GM19395 (cell line): ENCODE results near the gene ZNF362.
"Not testable (repeated sequence)": the region's sequence is repeated elsewhere in the genome, so short reads cannot be mapped to it uniquely, and the experiment has no call there.

Experiments
- ATAC-seq: cut with Tn5 transposase; IDR thresholded peaks from one replicate; pipeline ENCODE4 v1.9.1; 2021; ENCODE audit warnings: mild to moderate bottlenecking, moderate library complexity; ENCODE audit not compliant: unreplicated experiment

The ZNF362 gene

GRCh38 chr1:33282791-33283190 is 26.5 kb downstream of the ZNF362 start:
- ATAC-seq, result no peak

GRCh38 chr1:33284049-33284448 is 27.8 kb downstream of the ZNF362 start:
- no peak for ATAC-seq

- ATAC-seq, result no peak
These were observed 30.3 kb downstream of the ZNF362 start for GRCh38 chr1:33286451-33287185.

GRCh38 chr1:33287317-33287716 is 31.0 kb downstream of the ZNF362 start:
- no peak for ATAC-seq

- no peak for ATAC-seq
These were observed 32.9 kb downstream of the ZNF362 start for GRCh38 chr1:33288976-33289857.

GRCh38 chr1:33289858-33290154 is 33.5 kb downstream of the ZNF362 start:
- ATAC-seq, result no peak

- ATAC-seq, result not testable (repeated sequence)
These were observed 34.3 kb downstream of the ZNF362 start for GRCh38 chr1:33290615-33291014.

- no peak for ATAC-seq
These were observed 36.5 kb downstream of the ZNF362 start for GRCh38 chr1:33292726-33293340.

- no peak for ATAC-seq
These were observed 38.0 kb downstream of the ZNF362 start for GRCh38 chr1:33294071-33295010.

- ATAC-seq, result no peak
These were observed 38.7 kb downstream of the ZNF362 start for GRCh38 chr1:33295023-33295422.

- ATAC-seq, result peak; percentile 82
These were observed 39.3 kb downstream of the ZNF362 start for GRCh38 chr1:33295450-33296081.

- ATAC-seq, result no peak
These were observed 39.8 kb downstream of the ZNF362 start for GRCh38 chr1:33296082-33296458.

GRCh38 chr1:33296824-33297223 is 40.5 kb downstream of the ZNF362 start:
- ATAC-seq, result no peak

GRCh38 chr1:33297911-33298622 is 41.8 kb downstream of the ZNF362 start:
- no peak for ATAC-seq

- no peak for ATAC-seq
These were observed 42.5 kb downstream of the ZNF362 start for GRCh38 chr1:33298623-33299277.

GRCh38 chr1:33299461-33300155 is 43.3 kb downstream of the ZNF362 start:
- no peak for ATAC-seq

- ATAC-seq, result no peak
These were observed 44.4 kb downstream of the ZNF362 start for GRCh38 chr1:33300673-33301072.

- ATAC-seq, result no peak
These were observed 45.1 kb downstream of the ZNF362 start for GRCh38 chr1:33301273-33301984.
